ENCODE measurements around the gene TBCD. TPM values are rescaled to one million over a fixed set of nuclear protein-coding genes. Genes with fewer than 3 reads are reported as not detected.

Gene TBCD
- total RNA-seq, 2 experiments from 2014 or later, result 87.8 to 145 TPM

DNA sequence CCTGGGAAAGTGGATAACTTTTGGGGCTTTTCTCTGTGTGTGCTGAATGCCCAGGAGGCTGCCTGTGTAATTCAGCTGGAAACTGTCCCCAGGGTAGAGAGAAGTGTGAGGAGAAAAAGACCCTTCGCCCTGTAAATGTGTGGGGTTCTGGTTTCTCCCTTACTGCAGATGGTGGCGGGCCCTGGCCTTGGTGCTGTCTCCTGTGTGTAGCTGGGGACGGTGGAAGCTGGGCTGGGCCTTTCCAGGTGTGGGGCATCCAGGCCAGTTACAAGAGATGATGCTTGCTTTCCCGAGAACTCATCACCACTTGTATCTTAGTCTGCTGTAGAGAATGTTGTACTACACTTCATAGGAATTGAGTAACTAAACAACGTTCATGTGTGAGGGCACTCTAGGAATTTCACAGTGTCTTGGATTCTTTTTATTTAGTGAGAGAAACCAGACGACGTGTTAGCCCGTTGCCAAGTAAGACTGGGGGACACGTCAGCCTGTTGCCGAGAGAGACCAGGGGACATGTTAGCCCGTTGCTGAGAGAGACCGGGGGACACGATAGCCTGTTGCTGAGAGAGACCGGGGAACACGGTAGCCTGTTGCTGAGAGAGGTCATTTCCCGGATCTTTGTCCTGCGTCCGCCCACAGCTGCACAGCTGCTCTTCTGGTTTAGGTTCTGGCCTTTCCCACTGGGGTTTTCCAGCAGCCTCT is 43.1 kb downstream of the TBCD start:
- DNase-seq (ENCODE audit: low spot score), result no peak
- no peaks in the 10 kb centered on the region for H4K20me1 ChIP-seq (ENCODE audit: insufficient read depth, low read length)
- no peaks in the 10 kb centered on the region for H3K9me2 ChIP-seq (ENCODE audit: insufficient read depth, low read length)
- TF ChIP-seq, protein P1, sequence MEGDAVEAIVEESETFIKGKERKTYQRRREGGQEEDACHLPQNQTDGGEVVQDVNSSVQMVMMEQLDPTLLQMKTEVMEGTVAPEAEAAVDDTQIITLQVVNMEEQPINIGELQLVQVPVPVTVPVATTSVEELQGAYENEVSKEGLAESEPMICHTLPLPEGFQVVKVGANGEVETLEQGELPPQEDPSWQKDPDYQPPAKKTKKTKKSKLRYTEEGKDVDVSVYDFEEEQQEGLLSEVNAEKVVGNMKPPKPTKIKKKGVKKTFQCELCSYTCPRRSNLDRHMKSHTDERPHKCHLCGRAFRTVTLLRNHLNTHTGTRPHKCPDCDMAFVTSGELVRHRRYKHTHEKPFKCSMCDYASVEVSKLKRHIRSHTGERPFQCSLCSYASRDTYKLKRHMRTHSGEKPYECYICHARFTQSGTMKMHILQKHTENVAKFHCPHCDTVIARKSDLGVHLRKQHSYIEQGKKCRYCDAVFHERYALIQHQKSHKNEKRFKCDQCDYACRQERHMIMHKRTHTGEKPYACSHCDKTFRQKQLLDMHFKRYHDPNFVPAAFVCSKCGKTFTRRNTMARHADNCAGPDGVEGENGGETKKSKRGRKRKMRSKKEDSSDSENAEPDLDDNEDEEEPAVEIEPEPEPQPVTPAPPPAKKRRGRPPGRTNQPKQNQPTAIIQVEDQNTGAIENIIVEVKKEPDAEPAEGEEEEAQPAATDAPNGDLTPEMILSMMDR (conservative IDR thresholded peaks at IDR 0.05; ENCODE audit: low read length), result no peak
- TF ChIP-seq EZH2phosphoT487 (IDR thresholded peaks at IDR 0.05; ENCODE audit: borderline replicate concordance, low read depth, low read length), result no peak
- H3K4me1 ChIP-seq (ENCODE audit: insufficient read depth, low read length, poor library complexity, severe bottlenecking), result no peaks in the 10 kb centered on the region
- no peak overlapping the region for H2AFZ ChIP-seq (ENCODE audit: low read length)
- no peaks in the 10 kb centered on the region for H3K9me3 ChIP-seq (ENCODE audit: low read length)
- H3K36me3 ChIP-seq (ENCODE audit: insufficient read depth, low read length), result peaks cover 54% of the 10 kb centered on the region
- intact Hi-C loops (cut with micrococcal nuclease; ENCODE audit: unreplicated experiment), result no loop called here
- no TSS peak for BruUV-seq (replicated peaks)
- no peak overlapping the region for H3K4me2 ChIP-seq (ENCODE audit: low read length)
- CTCF ChIA-PET (ENCODE audit: unreplicated experiment), result no interaction called here
- H3K4me3 ChIP-seq (ENCODE audit: low read depth, low read length, poor library complexity, severe bottlenecking), result no peak overlapping the region
- POLR2A ChIA-PET, result no interaction called here
- H3K79me2 ChIP-seq (ENCODE audit: insufficient read depth, low read depth, low read length), result no peaks in the 10 kb centered on the region
- no peak overlapping the region for H3K27ac ChIP-seq (ENCODE audit: low read depth, low read length, poor library complexity, severe bottlenecking)

DNA sequence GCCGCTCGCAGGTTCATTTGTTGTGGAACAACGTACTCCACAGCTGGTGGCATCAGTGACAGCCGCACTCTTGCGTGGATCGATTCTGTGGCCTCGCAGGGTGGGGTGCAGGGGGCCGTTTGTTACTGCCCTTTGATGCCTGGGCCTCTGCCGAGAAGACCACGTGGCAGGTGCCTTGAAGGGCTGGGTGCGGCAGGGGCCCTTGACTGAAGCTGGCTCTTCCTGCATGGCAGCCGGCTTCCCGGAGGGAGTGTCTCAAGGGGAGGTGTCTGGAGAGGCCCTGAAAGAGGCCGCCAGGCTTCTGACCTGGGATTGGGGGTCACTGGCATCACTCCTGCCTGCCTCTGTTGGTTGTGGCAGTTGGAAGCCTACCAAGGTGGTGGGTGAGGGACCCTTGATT is 43.8 kb downstream of the TBCD start:
- POLR2A ChIA-PET, result no interaction called here
- Histone ChIP-seq H4K20me1 (ENCODE audit: insufficient read depth, low read length) (no peaks in the 10 kb centered on the region), H3K4me1 (ENCODE audit: insufficient read depth, low read length, poor library complexity, severe bottlenecking) (no peaks in the 10 kb centered on the region), H3K4me2 (ENCODE audit: low read length) (no peak overlapping the region), H3K36me3 (ENCODE audit: insufficient read depth, low read length) (peaks cover 54% of the 10 kb centered on the region), H3K4me3 (ENCODE audit: low read depth, low read length, poor library complexity, severe bottlenecking) (no peak overlapping the region), H2AFZ (ENCODE audit: low read length) (no peak overlapping the region), H3K9me2 (ENCODE audit: insufficient read depth, low read length) (no peaks in the 10 kb centered on the region), H3K79me2 (ENCODE audit: insufficient read depth, low read depth, low read length) (no peaks in the 10 kb centered on the region), H3K9me3 (ENCODE audit: low read length) (no peaks in the 10 kb centered on the region), H3K27ac (ENCODE audit: low read depth, low read length, poor library complexity, severe bottlenecking) (no peak overlapping the region)
- CTCF ChIA-PET (ENCODE audit: unreplicated experiment), result no interaction called here
- intact Hi-C loops (cut with micrococcal nuclease; ENCODE audit: unreplicated experiment), result no loop called here
- TF ChIP-seq, protein P1 (conservative IDR thresholded peaks at IDR 0.05; ENCODE audit: low read length), result no peak
- TF ChIP-seq EZH2phosphoT487 (IDR thresholded peaks at IDR 0.05; ENCODE audit: borderline replicate concordance, low read depth, low read length), result no peak
- DNase-seq (ENCODE audit: low spot score), result no peak
- BruUV-seq (replicated peaks), result no TSS peak

DNA sequence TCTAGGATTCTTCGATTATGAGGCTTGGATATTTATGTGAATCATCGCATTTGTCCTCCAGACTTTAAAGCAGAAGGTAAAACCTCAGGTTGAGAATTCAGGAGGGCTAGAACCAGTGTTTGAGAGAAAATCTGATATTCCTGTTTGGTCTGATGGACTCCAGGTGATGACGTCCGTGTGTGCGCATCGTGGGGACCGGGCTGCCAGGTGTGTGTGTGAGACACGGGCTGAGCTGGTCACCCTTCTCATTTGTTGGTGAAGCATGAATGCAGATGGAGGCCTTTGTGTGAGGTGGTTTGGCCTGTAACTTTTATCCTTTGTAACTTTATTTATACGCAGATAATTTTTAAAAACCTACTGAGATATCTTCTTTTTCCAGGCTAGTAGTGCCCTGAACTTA is 45.2 kb downstream of the TBCD start:
- H3K4me2 ChIP-seq (ENCODE audit: low read length), result no peak overlapping the region
- no peak overlapping the region for H3K4me3 ChIP-seq (ENCODE audit: low read depth, low read length, poor library complexity, severe bottlenecking)
- POLR2A ChIA-PET, result no interaction called here
- no TSS peak for BruUV-seq (replicated peaks)
- CTCF ChIA-PET (ENCODE audit: unreplicated experiment), result no interaction called here
- no peaks in the 10 kb centered on the region for H3K79me2 ChIP-seq (ENCODE audit: insufficient read depth, low read depth, low read length)
- no peaks in the 10 kb centered on the region for H3K4me1 ChIP-seq (ENCODE audit: insufficient read depth, low read length, poor library complexity, severe bottlenecking)
- no peak overlapping the region for H2AFZ ChIP-seq (ENCODE audit: low read length)
- no peaks in the 10 kb centered on the region for H3K9me2 ChIP-seq (ENCODE audit: insufficient read depth, low read length)
- no peak for DNase-seq (ENCODE audit: low spot score)
- H3K9me3 ChIP-seq (ENCODE audit: low read length), result no peaks in the 10 kb centered on the region
- no peaks in the 10 kb centered on the region for H4K20me1 ChIP-seq (ENCODE audit: insufficient read depth, low read length)
- no peak overlapping the region for H3K27ac ChIP-seq (ENCODE audit: low read depth, low read length, poor library complexity, severe bottlenecking)
- no peak for TF ChIP-seq EZH2phosphoT487 (IDR thresholded peaks at IDR 0.05; ENCODE audit: borderline replicate concordance, low read depth, low read length)
- TF ChIP-seq, protein P1 (conservative IDR thresholded peaks at IDR 0.05; ENCODE audit: low read length), result no peak
- intact Hi-C loops (cut with micrococcal nuclease; ENCODE audit: unreplicated experiment), result no loop called here
- H3K36me3 ChIP-seq (ENCODE audit: insufficient read depth, low read length), result peaks cover 61% of the 10 kb centered on the region

All from OCI-LY7 (cell line).